Sigmoid colon (tissue), 7 donors: Measurements from ENCODE around the gene CPNE4. TPM values are rescaled to one million over a fixed set of nuclear protein-coding genes. Genes with fewer than 3 reads are reported as not detected.

Experiments used
- DNase-seq: peaks from one replicate; pipeline ENCODE4 v3.0.0-alpha.2; 2019
- H3K27ac ChIP-seq, 4 donors: fragments of 200-600 bp; sonication (generic); one replicate each; pipeline ENCODE4 v1.5.1; 2016 to 2019; ENCODE audit warnings: mild to moderate bottlenecking in 1 of 4
- H3K27me3 ChIP-seq, 3 donors: fragments of 200-600 bp; sonication (generic); one replicate each; pipeline ENCODE4 v1.5.1; 2019; ENCODE audit warnings: mild to moderate bottlenecking in 1 of 3
- H3K36me3 ChIP-seq, 4 donors: fragments of 200-600 bp; sonication (generic); one replicate each; pipeline ENCODE4 v1.5.1; 2016 to 2019
- H3K4me1 ChIP-seq, 4 donors: fragments of 200-600 bp; sonication (generic); one replicate each; pipeline ENCODE4 v1.5.1; 2017 to 2019
- H3K4me3 ChIP-seq, 4 donors: fragments of 200-600 bp; sonication (generic); one replicate each; pipeline ENCODE4 v1.5.1; 2017 to 2019; ENCODE audit warnings: mild to moderate bottlenecking in 2 of 4, moderate library complexity in 1 of 4
- H3K9me3 ChIP-seq, 4 donors: fragments of 200-600 bp in 3 of 4; sonication (generic) in 3 of 4; one replicate each; pipeline versions ENCODE4 v1.5.1 to v1.6.1; 2013 to 2019
- EP300 ChIP-seq, 4 donors: sonication (generic); formaldehyde crosslinking; IDR thresholded peaks; one replicate each; pipeline ENCODE4 v1.6.1; 2017; ENCODE audit warnings: antibody characterized with exemption in 4 of 4
- POLR2A ChIP-seq, 2 donors: fragments of 450-650 bp; IDR thresholded peaks; one replicate each; pipeline ENCODE4 v1.6.1; 2016; ENCODE audit warnings: antibody characterized with exemption in 2 of 2, mild to moderate bottlenecking in 2 of 2, moderate library complexity in 2 of 2
- POLR2AphosphoS5 ChIP-seq, 4 donors: sonication (generic); formaldehyde crosslinking; IDR thresholded peaks; one replicate each; pipeline ENCODE4 v1.6.1; 2017; ENCODE audit warnings: antibody characterized with exemption in 4 of 4
- WGBS, 2 donors: extraction: QIAGEN DNeasy Blood & Tissue Kit; methylation state at CpG; one replicate each; pipeline ENCODE4 v1.1.7; 2013; 5-methylcytosine and 5-hydroxymethylcytosine counted together
- intact Hi-C: fragments of 100-400 bp; cut with DNase I; formaldehyde crosslinking; loops from one replicate; pipeline ENCODE4 v1.15.1; 2023
- polyA plus RNA-seq, 3 donors: library from polyadenylated mRNA; stranded (reverse); fragments of 200-250 nt; gene quantifications; one replicate each; pipeline ENCODE4 v1.2.3, GENCODE V29; 2013
- total RNA-seq, 4 donors: library from RNA; depleted of rRNA; stranded (reverse); fragments of >200 nt; gene quantifications; one replicate each; pipeline ENCODE4 v1.1.0, GENCODE V29; 2016
- TF ChIP-seq, protein P1 (sequence below), 4 experiments: fragments of 450-650 bp in 3 of 4; fragments of 200-600 bp in 1 of 4; IDR thresholded peaks; one replicate each; pipeline ENCODE4 v1.5.1; 2016 to 2019; ENCODE audit warnings: antibody characterized with exemption in 4 of 4, mild to moderate bottlenecking in 3 of 4, moderate library complexity in 2 of 4
- donor health status: healthy with polysubstance abuse.
- donor health status: Bipolar disorder and iron deficiency.
- donor health status: healthy.

The CPNE4 gene
- total and polyA plus RNA-seq, 7 donors, result 0.23 to 1.1 (median 0.54) TPM; not detected in 2

DNA sequence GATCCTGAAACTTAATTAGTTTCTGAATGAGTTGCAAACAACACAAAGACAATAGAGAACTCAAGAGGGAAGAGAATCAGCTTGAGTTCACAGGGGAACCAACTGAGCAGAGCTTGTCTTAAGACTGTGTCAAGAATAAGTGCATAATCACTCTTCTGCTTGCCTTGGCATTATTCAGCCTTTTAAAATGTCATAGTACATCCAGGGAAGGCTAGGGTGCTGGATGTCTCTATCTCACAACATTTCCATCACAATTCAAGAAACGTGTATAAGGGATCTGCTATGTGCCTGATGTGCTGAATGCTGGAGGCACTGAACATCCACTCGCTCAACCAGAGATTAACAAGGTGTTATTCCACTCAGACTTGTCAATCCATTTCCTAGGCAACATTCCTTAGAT, 122.6 kb downstream of the CPNE4 start:
- Histone ChIP-seq H3K36me3 (no peaks in the 10 kb centered on the region), H3K4me3 (no peak overlapping the region), H3K27ac (no peak overlapping the region), H3K4me1 (no peaks in the 10 kb centered on the region), H3K9me3 (no peaks in the 10 kb centered on the region), H3K27me3 (no peaks in the 10 kb centered on the region)
- DNase-seq, result no peak
- WGBS, 2 donors, result 72 to 77% methylated on average over 2 of the region's 2 CpGs
- intact Hi-C loops, result no loop called here
- TF ChIP-seq, protein P1, sequence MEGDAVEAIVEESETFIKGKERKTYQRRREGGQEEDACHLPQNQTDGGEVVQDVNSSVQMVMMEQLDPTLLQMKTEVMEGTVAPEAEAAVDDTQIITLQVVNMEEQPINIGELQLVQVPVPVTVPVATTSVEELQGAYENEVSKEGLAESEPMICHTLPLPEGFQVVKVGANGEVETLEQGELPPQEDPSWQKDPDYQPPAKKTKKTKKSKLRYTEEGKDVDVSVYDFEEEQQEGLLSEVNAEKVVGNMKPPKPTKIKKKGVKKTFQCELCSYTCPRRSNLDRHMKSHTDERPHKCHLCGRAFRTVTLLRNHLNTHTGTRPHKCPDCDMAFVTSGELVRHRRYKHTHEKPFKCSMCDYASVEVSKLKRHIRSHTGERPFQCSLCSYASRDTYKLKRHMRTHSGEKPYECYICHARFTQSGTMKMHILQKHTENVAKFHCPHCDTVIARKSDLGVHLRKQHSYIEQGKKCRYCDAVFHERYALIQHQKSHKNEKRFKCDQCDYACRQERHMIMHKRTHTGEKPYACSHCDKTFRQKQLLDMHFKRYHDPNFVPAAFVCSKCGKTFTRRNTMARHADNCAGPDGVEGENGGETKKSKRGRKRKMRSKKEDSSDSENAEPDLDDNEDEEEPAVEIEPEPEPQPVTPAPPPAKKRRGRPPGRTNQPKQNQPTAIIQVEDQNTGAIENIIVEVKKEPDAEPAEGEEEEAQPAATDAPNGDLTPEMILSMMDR (IDR thresholded peaks at IDR 0.05), result no peak

DNA sequence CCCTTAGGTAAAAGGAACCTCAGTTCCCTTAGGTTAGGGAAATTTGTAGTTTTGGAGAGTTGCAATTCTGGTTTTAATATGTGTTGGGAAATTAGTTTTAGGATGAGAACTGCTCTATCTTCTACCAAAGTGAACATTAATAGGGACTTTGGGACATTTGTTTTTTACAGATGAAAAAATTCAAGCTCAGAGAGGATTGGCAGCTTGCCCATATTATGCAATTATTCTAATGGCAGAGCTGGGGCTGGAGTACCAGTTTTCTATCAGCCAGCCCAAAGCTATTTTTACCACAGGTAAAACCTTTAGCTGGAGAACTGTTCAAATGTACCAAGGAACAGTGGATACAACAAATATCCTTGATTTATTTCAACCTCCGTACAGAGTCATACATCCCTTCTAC, 127.0 kb downstream of the CPNE4 start:
- intact Hi-C loops, result no loop called here
- Histone ChIP-seq H3K4me1 (no peaks in the 10 kb centered on the region), H3K4me3 (no peak overlapping the region), H3K9me3 (peaks cover 0 to 4% (median 0%) of the 10 kb centered on the region in 4 donors), H3K27me3 (no peaks in the 10 kb centered on the region), H3K36me3 (no peaks in the 10 kb centered on the region), H3K27ac (no peak overlapping the region)
- TF ChIP-seq POLR2AphosphoS5 (IDR thresholded peaks at IDR 0.05) (no peak), EP300 (IDR thresholded peaks at IDR 0.05) (no peak)
- TF ChIP-seq, protein P1 (IDR thresholded peaks at IDR 0.05), result no peak
- 74 to 89% methylated on average over 1 of the region's 1 CpG for WGBS, 2 donors
- DNase-seq, result no peak

DNA sequence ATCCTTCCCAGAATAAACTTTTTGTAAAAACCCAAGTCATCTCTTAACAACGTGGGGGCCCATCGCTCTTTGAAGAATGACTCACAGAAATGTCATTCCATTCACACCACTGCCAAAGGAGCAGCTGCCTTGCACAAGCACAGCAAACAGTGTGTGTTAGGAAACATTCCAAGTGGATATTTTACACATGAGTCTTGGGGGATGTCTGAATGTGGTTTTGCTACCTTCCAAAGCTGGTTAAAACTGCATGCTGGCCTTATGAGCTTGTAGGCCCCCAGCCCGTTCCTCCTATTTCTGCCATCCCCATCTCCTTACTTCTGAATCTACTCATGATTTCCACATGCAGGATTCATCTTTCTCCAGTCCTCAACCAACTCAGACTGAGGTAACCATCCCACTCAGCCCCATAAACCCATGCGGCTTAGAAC, 130.8 kb downstream of the CPNE4 start:
- WGBS, 2 donors, result 75 to 81% methylated on average over 4 of the region's 4 CpGs
- intact Hi-C loops, result no loop called here
- DNase-seq, result no peak

DNA sequence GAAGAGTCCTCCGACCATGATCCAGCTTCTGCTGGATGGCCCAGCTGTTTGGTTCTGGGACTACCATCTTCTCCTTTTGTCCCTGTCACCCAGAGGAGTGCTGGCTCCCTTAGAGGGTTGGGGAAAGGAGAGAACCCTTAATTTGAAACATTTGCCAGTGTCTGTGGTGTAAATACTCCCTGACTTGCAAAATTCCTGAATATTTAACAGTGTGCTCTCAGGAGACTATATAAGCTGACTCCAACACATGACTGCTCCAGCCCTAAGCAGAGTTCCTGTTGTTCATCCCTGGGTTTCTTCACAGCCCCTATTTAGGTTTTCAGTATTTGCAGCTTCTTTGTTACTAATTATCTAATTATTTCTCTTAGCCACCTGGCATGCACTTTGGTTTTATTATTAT, 133.1 kb downstream of the CPNE4 start:
- H3K4me3 ChIP-seq, result no peak overlapping the region
- no peak for DNase-seq
- peaks cover 0 to 4% (median 0%) of the 10 kb centered on the region in 4 donors for H3K9me3 ChIP-seq
- no peaks in the 10 kb centered on the region for H3K4me1 ChIP-seq
- intact Hi-C loops, result no loop called here
- TF ChIP-seq POLR2AphosphoS5 (IDR thresholded peaks at IDR 0.05) (no peak), EP300 (IDR thresholded peaks at IDR 0.05) (no peak), POLR2A (IDR thresholded peaks at IDR 0.05) (no peak)
- TF ChIP-seq, protein P1 (IDR thresholded peaks at IDR 0.05), result no peak
- WGBS, 2 donors, result 88 to 90% methylated on average over 1 of the region's 1 CpG
- no peaks in the 10 kb centered on the region for H3K36me3 ChIP-seq
- H3K27me3 ChIP-seq, result no peaks in the 10 kb centered on the region
- H3K27ac ChIP-seq, result no peak overlapping the region

More for the DNA sequence above, 130.8 kb downstream of the CPNE4 start:
- H3K27me3 ChIP-seq, result no peaks in the 10 kb centered on the region
- H3K36me3 ChIP-seq, result no peaks in the 10 kb centered on the region
- TF ChIP-seq EP300 (IDR thresholded peaks at IDR 0.05) (no peak), POLR2A (IDR thresholded peaks at IDR 0.05) (no peak), POLR2AphosphoS5 (IDR thresholded peaks at IDR 0.05) (no peak)
- TF ChIP-seq, protein P1 (IDR thresholded peaks at IDR 0.05), result no peak
- no peak overlapping the region for H3K4me3 ChIP-seq
- H3K4me1 ChIP-seq, result no peaks in the 10 kb centered on the region
- H3K27ac ChIP-seq, result no peak overlapping the region
- peaks cover 0 to 4% (median 0%) of the 10 kb centered on the region in 4 donors for H3K9me3 ChIP-seq

DNA sequence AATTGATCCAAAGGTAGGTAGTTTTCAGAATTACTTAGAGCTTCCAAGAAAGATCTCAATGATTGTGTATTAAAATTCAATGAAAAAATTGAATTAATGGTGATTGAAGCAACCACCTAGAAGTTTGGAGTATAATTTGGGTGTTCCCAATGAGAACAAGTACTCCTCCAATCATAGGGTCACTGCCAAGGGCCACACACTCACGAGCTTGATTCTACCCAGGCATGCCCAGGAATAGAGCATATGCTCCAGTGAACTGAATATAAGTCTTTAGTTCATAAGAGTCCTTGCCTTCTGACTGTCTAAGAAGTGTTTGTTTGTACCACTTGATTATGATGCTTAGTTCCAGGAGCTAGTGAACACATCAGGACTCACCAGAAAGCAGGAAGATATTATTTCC, 133.9 kb downstream of the CPNE4 start:
- intact Hi-C loops, result no loop called here
- Histone ChIP-seq H3K27ac (no peak overlapping the region), H3K36me3 (no peaks in the 10 kb centered on the region), H3K4me3 (no peak overlapping the region), H3K9me3 (peaks cover 0 to 1% (median 0%) of the 10 kb centered on the region in 4 donors), H3K4me1 (no peaks in the 10 kb centered on the region), H3K27me3 (no peaks in the 10 kb centered on the region)
- 33 to 76% methylated on average over 1 of the region's 1 CpG for WGBS, 2 donors
- TF ChIP-seq, protein P1 (IDR thresholded peaks at IDR 0.05), result no peak
- no peak for TF ChIP-seq POLR2AphosphoS5 (IDR thresholded peaks at IDR 0.05)
- TF ChIP-seq POLR2A (IDR thresholded peaks at IDR 0.05), result no peak
- no peak for TF ChIP-seq EP300 (IDR thresholded peaks at IDR 0.05)
- no peak for DNase-seq
